Vagina (tissue), 2 donors: ENCODE measurements around the gene DLG2. TPM values are rescaled to one million over a fixed set of nuclear protein-coding genes. Genes with fewer than 3 reads are reported as not detected.

Source experiments
- DNase-seq, 2 donors: peaks; one replicate each; pipeline ENCODE4 v3.0.0-alpha.2; 2017; ENCODE audit errors: extremely low spot score in 2 of 2
- H3K27ac ChIP-seq: fragments of 200-600 bp; sonication (generic); one replicate; pipeline ENCODE4 v1.5.1; 2019
- H3K27me3 ChIP-seq: fragments of 200-600 bp; sonication (generic); one replicate; pipeline ENCODE4 v1.5.1; 2019
- H3K36me3 ChIP-seq, 2 donors: fragments of 200-600 bp; sonication (generic); one replicate each; pipeline ENCODE4 v1.5.1; 2017 to 2019
- H3K4me1 ChIP-seq: fragments of 200-600 bp; sonication (generic); one replicate; pipeline ENCODE4 v1.5.1; 2019
- H3K4me3 ChIP-seq, 2 donors: fragments of 200-600 bp; sonication (generic); 1 replicate in 1 of 2; 2 replicates in 1 of 2; pipeline ENCODE4 v1.5.1; 2016 to 2019
- H3K9me3 ChIP-seq: fragments of 200-600 bp; sonication (generic); one replicate; pipeline ENCODE4 v1.5.1; 2019
- POLR2A ChIP-seq, 2 donors: fragments of 450-650 bp; IDR thresholded peaks; one replicate each; pipeline ENCODE4 v1.6.1; 2017; ENCODE audit warnings: antibody characterized with exemption in 2 of 2, mild to moderate bottlenecking in 2 of 2, moderate library complexity in 2 of 2
- POLR2AphosphoS5 ChIP-seq, 2 donors: sonication (generic); formaldehyde crosslinking; IDR thresholded peaks; one replicate each; pipeline ENCODE4 v1.9.0; 2017; ENCODE audit warnings: antibody characterized with exemption in 2 of 2, mild to moderate bottlenecking in 2 of 2, low read depth in 1 of 2; ENCODE audit not compliant: insufficient read depth in 1 of 2
- intact Hi-C: fragments of 100-400 bp; cut with DNase I; formaldehyde crosslinking; loops from one replicate; pipeline ENCODE4 v1.15.1; 2023
- total RNA-seq: library from RNA; depleted of rRNA; stranded (reverse); fragments of >200 nt; gene quantifications from one replicate; pipeline ENCODE4 v1.2.3, GENCODE V29; 2016
- TF ChIP-seq, protein P1 (sequence below), 3 experiments: fragments of 450-650 bp in 2 of 3; fragments of 200-600 bp in 1 of 3; sonication (generic) in 1 of 3; IDR thresholded peaks; one replicate each; pipeline ENCODE4 v1.5.1; 2017 to 2019; ENCODE audit warnings: antibody characterized with exemption in 3 of 3, mild to moderate bottlenecking in 2 of 3, moderate library complexity in 2 of 3

The DLG2 gene
- total RNA-seq, 1 donor from 2014 or later, result 10.1 TPM

DNA sequence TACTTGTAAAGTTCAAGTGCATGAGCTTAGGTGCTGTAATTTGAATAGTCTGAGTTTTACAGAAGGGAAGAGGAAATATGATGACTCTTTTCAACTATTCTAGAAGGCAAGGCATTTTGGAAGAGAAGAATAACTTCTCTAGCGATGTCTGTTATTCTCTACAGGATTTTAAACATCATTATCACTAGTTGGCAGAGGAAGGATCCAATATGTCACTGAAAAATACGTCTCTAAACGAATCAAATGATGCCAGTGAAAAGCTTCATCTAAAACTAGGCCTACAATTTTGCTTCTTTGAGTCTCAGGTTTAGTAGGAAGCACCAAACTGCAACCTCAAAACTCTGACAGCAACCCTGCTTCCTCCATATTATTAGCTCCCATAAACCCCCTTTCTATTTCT lies 581.4 kb downstream of the DLG2 start:
- Histone ChIP-seq H3K27ac (no peak overlapping the region), H3K36me3 (no peaks in the 10 kb centered on the region), H3K9me3 (no peaks in the 10 kb centered on the region), H3K4me3 (no peak overlapping the region), H3K4me1 (no peaks in the 10 kb centered on the region), H3K27me3 (no peaks in the 10 kb centered on the region)
- TF ChIP-seq, protein P1, sequence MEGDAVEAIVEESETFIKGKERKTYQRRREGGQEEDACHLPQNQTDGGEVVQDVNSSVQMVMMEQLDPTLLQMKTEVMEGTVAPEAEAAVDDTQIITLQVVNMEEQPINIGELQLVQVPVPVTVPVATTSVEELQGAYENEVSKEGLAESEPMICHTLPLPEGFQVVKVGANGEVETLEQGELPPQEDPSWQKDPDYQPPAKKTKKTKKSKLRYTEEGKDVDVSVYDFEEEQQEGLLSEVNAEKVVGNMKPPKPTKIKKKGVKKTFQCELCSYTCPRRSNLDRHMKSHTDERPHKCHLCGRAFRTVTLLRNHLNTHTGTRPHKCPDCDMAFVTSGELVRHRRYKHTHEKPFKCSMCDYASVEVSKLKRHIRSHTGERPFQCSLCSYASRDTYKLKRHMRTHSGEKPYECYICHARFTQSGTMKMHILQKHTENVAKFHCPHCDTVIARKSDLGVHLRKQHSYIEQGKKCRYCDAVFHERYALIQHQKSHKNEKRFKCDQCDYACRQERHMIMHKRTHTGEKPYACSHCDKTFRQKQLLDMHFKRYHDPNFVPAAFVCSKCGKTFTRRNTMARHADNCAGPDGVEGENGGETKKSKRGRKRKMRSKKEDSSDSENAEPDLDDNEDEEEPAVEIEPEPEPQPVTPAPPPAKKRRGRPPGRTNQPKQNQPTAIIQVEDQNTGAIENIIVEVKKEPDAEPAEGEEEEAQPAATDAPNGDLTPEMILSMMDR (IDR thresholded peaks at IDR 0.05), result no peak
- TF ChIP-seq POLR2A (IDR thresholded peaks at IDR 0.05) (no peak), POLR2AphosphoS5 (IDR thresholded peaks at IDR 0.05; ENCODE audit: insufficient read depth in 1 of 2, low read depth in 1 of 2) (no peak)
- no peak for DNase-seq
- intact Hi-C loops, result no loop called here

DNA sequence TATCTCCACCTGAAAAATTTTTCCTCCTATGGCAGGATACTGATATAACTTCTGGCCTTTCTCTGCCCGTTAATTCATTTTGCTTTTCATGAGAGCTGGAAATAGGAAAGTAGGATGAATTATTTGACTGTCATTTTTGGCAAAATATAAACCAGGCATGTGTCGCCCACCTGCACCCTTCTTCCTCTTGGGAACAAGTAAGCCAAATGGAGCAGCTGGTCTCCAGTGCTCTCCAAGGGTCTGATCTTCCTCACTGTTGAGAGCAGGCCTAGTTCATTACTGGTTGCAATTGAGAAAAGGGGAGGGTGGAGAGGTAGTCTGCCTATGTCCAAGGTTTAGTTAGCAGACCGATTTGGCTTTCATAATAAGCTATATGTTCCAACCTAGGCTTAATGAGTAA lies 582.2 kb downstream of the DLG2 start:
- H3K36me3 ChIP-seq, result no peaks in the 10 kb centered on the region
- no peaks in the 10 kb centered on the region for H3K9me3 ChIP-seq
- intact Hi-C loops, result no loop called here
- TF ChIP-seq POLR2AphosphoS5 (IDR thresholded peaks at IDR 0.05; ENCODE audit: insufficient read depth in 1 of 2, low read depth in 1 of 2) (no peak), POLR2A (IDR thresholded peaks at IDR 0.05) (no peak)
- TF ChIP-seq, protein P1 (IDR thresholded peaks at IDR 0.05), result no peak
- no peak overlapping the region for H3K4me3 ChIP-seq
- no peak for DNase-seq
- H3K4me1 ChIP-seq, result no peaks in the 10 kb centered on the region
- H3K27ac ChIP-seq, result no peak overlapping the region
- no peaks in the 10 kb centered on the region for H3K27me3 ChIP-seq

DNA sequence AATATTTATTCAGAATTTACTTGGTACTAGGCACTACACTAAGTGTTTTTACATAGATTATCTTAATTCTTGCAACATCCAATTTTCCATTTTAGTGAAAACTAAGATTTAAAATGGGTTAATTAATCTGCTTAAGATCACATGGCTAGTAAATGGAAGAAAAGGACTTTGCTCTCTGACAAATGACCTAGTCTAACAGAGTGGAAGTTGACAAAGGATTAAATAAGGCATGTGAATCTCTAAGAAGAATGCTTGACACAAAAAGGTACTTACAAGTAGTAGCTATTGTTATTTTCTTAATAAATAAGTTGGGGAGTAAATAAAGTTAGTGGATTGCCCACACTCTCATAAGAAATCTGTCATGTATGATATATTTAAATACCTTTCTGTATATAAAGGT lies 584.8 kb downstream of the DLG2 start:
- TF ChIP-seq POLR2A (IDR thresholded peaks at IDR 0.05) (no peak), POLR2AphosphoS5 (IDR thresholded peaks at IDR 0.05; ENCODE audit: insufficient read depth in 1 of 2, low read depth in 1 of 2) (no peak)
- TF ChIP-seq, protein P1 (IDR thresholded peaks at IDR 0.05), result no peak
- intact Hi-C loops, result no loop called here
- no peaks in the 10 kb centered on the region for H3K36me3 ChIP-seq
- no peak for DNase-seq
- H3K27me3 ChIP-seq, result no peaks in the 10 kb centered on the region
- H3K27ac ChIP-seq, result no peak overlapping the region
- no peak overlapping the region for H3K4me3 ChIP-seq
- no peaks in the 10 kb centered on the region for H3K4me1 ChIP-seq
- no peaks in the 10 kb centered on the region for H3K9me3 ChIP-seq

DNA sequence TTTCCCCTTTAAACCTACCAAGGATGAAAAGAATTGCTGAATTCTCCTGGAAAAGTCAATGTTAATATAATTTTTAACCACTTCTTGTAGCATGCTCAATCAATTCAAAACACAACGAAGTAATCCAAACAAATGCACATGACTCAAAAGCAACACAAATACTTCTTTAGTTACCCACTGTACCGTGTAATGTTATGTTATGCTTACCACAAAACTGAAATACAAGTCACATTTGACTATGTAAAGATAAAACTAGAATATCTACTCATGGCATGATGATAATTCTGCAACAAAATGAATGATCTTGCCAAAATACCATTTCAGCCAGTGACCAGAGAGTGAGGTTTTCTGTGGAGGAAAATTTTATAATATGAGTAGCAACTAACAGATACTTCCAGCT lies 587.0 kb downstream of the DLG2 start:
- Histone ChIP-seq H3K36me3 (no peaks in the 10 kb centered on the region), H3K4me1 (no peaks in the 10 kb centered on the region), H3K9me3 (no peaks in the 10 kb centered on the region), H3K27ac (no peak overlapping the region), H3K4me3 (no peak overlapping the region), H3K27me3 (no peaks in the 10 kb centered on the region)
- no peak for DNase-seq
- TF ChIP-seq POLR2AphosphoS5 (IDR thresholded peaks at IDR 0.05; ENCODE audit: insufficient read depth in 1 of 2, low read depth in 1 of 2), result no peak
- TF ChIP-seq, protein P1 (IDR thresholded peaks at IDR 0.05), result no peak
- TF ChIP-seq POLR2A (IDR thresholded peaks at IDR 0.05), result no peak
- intact Hi-C loops, result no loop called here

DNA sequence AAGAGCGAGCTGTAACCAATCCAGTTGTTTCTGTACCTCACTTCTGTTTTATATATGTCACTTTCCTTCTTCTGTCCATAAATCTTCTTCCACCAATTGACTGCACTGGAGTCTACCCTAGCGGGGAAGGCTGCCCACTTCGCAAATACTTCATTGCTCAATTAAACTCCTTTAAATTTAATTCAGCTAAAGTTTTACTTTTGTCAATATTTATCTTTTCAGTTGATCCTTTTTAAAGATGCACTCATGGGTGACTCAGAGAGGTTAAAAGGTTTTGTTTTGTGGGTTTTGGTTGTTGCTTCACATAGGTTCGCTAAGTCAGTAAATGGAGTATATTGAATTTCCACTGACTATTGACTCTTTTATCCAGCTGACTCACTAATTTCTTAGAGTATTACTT lies 597.2 kb downstream of the DLG2 start:
- Histone ChIP-seq H3K27ac (no peak overlapping the region), H3K9me3 (no peaks in the 10 kb centered on the region), H3K27me3 (no peaks in the 10 kb centered on the region), H3K4me1 (no peaks in the 10 kb centered on the region), H3K4me3 (no peak overlapping the region), H3K36me3 (no peaks in the 10 kb centered on the region)
- TF ChIP-seq POLR2A (IDR thresholded peaks at IDR 0.05) (no peak), POLR2AphosphoS5 (IDR thresholded peaks at IDR 0.05; ENCODE audit: insufficient read depth in 1 of 2, low read depth in 1 of 2) (no peak)
- TF ChIP-seq, protein P1 (IDR thresholded peaks at IDR 0.05), result no peak
- no peak for DNase-seq
- intact Hi-C loops, result no loop called here
